Measurements from ENCODE around the gene CAP2. TPM values are rescaled to one million over a fixed set of nuclear protein-coding genes. Genes with fewer than 3 reads are reported as not detected.

The CAP2 gene
- total RNA-seq, 1 experiment from 2014 or later: 37.0 TPM

DNA sequence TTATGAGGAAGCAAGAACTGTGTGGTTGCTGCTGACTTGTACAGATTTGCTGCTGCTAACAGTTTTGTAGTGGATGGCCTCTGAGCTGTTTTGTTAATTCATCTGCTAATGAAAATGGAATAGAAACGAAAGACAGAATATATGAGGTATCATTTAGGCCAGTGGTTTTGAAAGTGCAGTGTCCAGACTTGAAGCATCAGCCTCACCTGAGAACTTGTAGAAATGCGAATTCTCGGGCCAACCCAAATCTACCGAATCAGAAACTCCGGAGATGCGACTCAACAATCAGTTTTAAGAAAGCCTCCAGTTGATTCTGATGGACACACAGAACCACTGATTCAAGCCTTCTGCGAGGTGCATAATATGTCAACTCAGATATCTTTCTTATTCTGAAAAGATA is 62.5 kb downstream of the CAP2 start:
- ATAC-seq (no peak), DNase-seq (ENCODE audit: low read depth, low spot score) (no peak)
- Histone ChIP-seq H3K27me3 (ENCODE audit: control insufficient read depth, insufficient read depth, low read length) (no peaks in the 10 kb centered on the region), H3K36me3 (ENCODE audit: control insufficient read depth, insufficient read depth, low read length) (no peaks in the 10 kb centered on the region), H3K4me1 (ENCODE audit: control insufficient read depth, insufficient read depth, low read length) (no peaks in the 10 kb centered on the region), H3K27ac (ENCODE audit: low read length) (no peak overlapping the region), H3K4me3 (ENCODE audit: low read depth in 2 of 2, low read length in 2 of 2) (no peak overlapping the region), H3K9me3 (ENCODE audit: control insufficient read depth, insufficient read depth, low read depth, low read length) (no peaks in the 10 kb centered on the region)
- no TSS peak for BruUV-seq (replicated peaks)
- ChIA-PET POLR2A (no interaction called here), CTCF (no interaction called here)
- in situ Hi-C loops (cut with HindIII; ENCODE audit: low pct_unique_long_range_greater_than_20kb, low sequenced_read_pairs) (no loop called here), intact Hi-C loops (cut with micrococcal nuclease; ENCODE audit: unreplicated experiment) (no loop called here)
- TF ChIP-seq POLR2AphosphoS5 (IDR thresholded peaks at IDR 0.05; ENCODE audit: low read depth, low read length) (no peak), REST (IDR thresholded peaks at IDR 0.05; ENCODE audit: insufficient read depth in 1 of 2, low read depth in 2 of 2, low read length in 1 of 2) (no peak), TCF7L2 (IDR thresholded peaks at IDR 0.05; ENCODE audit: low read depth, low read length) (no peak), SIN3A (IDR thresholded peaks at IDR 0.05; ENCODE audit: borderline replicate concordance, insufficient read depth, low read depth, low read length) (no peak), CTCF (IDR thresholded peaks at IDR 0.05) (no peak)

DNA sequence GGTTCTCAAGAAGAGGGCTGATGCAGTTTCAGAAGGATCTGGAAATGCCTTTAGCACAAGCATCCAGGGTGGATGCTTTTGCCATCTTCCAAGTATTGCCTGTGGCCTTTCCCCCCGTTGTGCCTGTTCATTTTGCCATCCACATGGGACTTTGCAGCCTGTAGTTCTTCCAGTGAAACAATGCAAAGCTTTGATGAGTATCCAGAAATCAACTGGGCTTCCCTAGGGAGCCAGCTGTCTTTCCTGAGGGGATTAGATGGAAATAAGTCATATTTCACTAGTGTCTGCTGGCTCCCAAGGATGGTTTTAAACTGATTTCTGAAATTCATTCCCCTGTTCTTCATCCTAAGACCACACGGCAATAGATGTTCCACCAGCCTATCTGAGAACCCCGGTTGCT is 63.3 kb downstream of the CAP2 start:
- H3K27me3 ChIP-seq (ENCODE audit: control insufficient read depth, insufficient read depth, low read length): no peaks in the 10 kb centered on the region
- no peak for TF ChIP-seq SIN3A (IDR thresholded peaks at IDR 0.05; ENCODE audit: borderline replicate concordance, insufficient read depth, low read depth, low read length)
- TF ChIP-seq POLR2AphosphoS5 (IDR thresholded peaks at IDR 0.05; ENCODE audit: low read depth, low read length): no peak
- no peak for TF ChIP-seq TCF7L2 (IDR thresholded peaks at IDR 0.05; ENCODE audit: low read depth, low read length)
- TF ChIP-seq REST (IDR thresholded peaks at IDR 0.05; ENCODE audit: insufficient read depth in 1 of 2, low read depth in 2 of 2, low read length in 1 of 2): no peak
- TF ChIP-seq CTCF (IDR thresholded peaks at IDR 0.05): no peak
- ATAC-seq: no peak
- no TSS peak for BruUV-seq (replicated peaks)
- no peak overlapping the region for H3K27ac ChIP-seq (ENCODE audit: low read length)
- no peak overlapping the region for H3K4me3 ChIP-seq (ENCODE audit: low read depth in 2 of 2, low read length in 2 of 2)
- no peaks in the 10 kb centered on the region for H3K36me3 ChIP-seq (ENCODE audit: control insufficient read depth, insufficient read depth, low read length)
- H3K4me1 ChIP-seq (ENCODE audit: control insufficient read depth, insufficient read depth, low read length): no peaks in the 10 kb centered on the region
- in situ Hi-C loops (cut with HindIII; ENCODE audit: low pct_unique_long_range_greater_than_20kb, low sequenced_read_pairs): no loop called here
- ChIA-PET POLR2A (no interaction called here), CTCF (no interaction called here)
- H3K9me3 ChIP-seq (ENCODE audit: control insufficient read depth, insufficient read depth, low read depth, low read length): no peaks in the 10 kb centered on the region
- no peak for DNase-seq (ENCODE audit: low read depth, low spot score)
- intact Hi-C loops (cut with micrococcal nuclease; ENCODE audit: unreplicated experiment): no loop called here
